Suprapubic skin (tissue), 4 donors: ENCODE measurements around the gene FLT4. TPM values are rescaled to one million over a fixed set of nuclear protein-coding genes. Genes with fewer than 3 reads are reported as not detected.
A peak's percentile ranks its signal among the peaks of the same experiment; 100 is the strongest.

Source experiments
- DNase-seq, 2 donors: peaks; one replicate each; pipeline ENCODE4 v3.0.0-alpha.2; 2019; ENCODE audit warnings: low spot score in 2 of 2
- H3K27ac ChIP-seq: fragments of 200-600 bp; sonication (generic); one replicate; pipeline ENCODE4 v1.5.1; 2019
- H3K27me3 ChIP-seq: fragments of 200-600 bp; sonication (generic); one replicate; pipeline ENCODE4 v1.5.1; 2019
- H3K36me3 ChIP-seq: fragments of 200-600 bp; sonication (generic); one replicate; pipeline ENCODE4 v1.5.1; 2019
- H3K4me1 ChIP-seq: fragments of 200-600 bp; sonication (generic); one replicate; pipeline ENCODE4 v1.5.1; 2019
- H3K4me3 ChIP-seq: fragments of 200-600 bp; sonication (generic); one replicate; pipeline ENCODE4 v1.5.1; 2019; ENCODE audit warnings: mild to moderate bottlenecking
- H3K9me3 ChIP-seq: fragments of 200-600 bp; sonication (generic); one replicate; pipeline ENCODE4 v1.5.1; 2019
- CTCF ChIP-seq, 2 donors: fragments of 200-600 bp in 1 of 2; fragments of 450-650 bp in 1 of 2; sonication (generic) in 1 of 2; IDR thresholded peaks; one replicate each; pipeline ENCODE4 v1.5.1; 2016 to 2019; ENCODE audit warnings: antibody characterized with exemption in 2 of 2, mild to moderate bottlenecking in 1 of 2, moderate library complexity in 1 of 2
- EP300 ChIP-seq: sonication (generic); formaldehyde crosslinking; IDR thresholded peaks from one replicate; pipeline ENCODE4 v1.6.1; 2017; ENCODE audit warnings: antibody characterized with exemption
- POLR2A ChIP-seq, 2 donors: fragments of 450-650 bp; IDR thresholded peaks; one replicate each; pipeline ENCODE4 v1.6.1; 2017; ENCODE audit warnings: antibody characterized with exemption in 2 of 2, mild to moderate bottlenecking in 2 of 2, moderate library complexity in 2 of 2
- POLR2AphosphoS5 ChIP-seq, 3 donors: sonication (generic); formaldehyde crosslinking; IDR thresholded peaks; one replicate each; pipeline ENCODE4 v1.6.1; 2017; ENCODE audit warnings: antibody characterized with exemption in 3 of 3
- WGBS: methylation state at CpG from one replicate; pipeline ENCODE4 v1.1.5; 2018; 5-methylcytosine and 5-hydroxymethylcytosine counted together
- total RNA-seq, 4 donors: library from RNA; depleted of rRNA; stranded (reverse); fragments of >200 nt; gene quantifications; one replicate each; pipeline ENCODE4 v1.1.0, GENCODE V29; 2016

Gene FLT4
- total RNA-seq, 4 donors from 2014 or later, result 0.79 to 8.9 (median 1.4) TPM

- Histone ChIP-seq H3K27me3 (peaks cover 31% of the 10 kb centered on the region), H3K27ac (no peak overlapping the region), H3K9me3 (no peaks in the 10 kb centered on the region), H3K36me3 (no peaks in the 10 kb centered on the region), H3K4me1 (no peaks in the 10 kb centered on the region), H3K4me3 (no peak overlapping the region)
- TF ChIP-seq POLR2AphosphoS5 (IDR thresholded peaks at IDR 0.05), result no peak
- no peak for TF ChIP-seq POLR2A (IDR thresholded peaks at IDR 0.05)
- no peak for TF ChIP-seq CTCF (IDR thresholded peaks at IDR 0.05)
- TF ChIP-seq EP300, result no peak
- 73% methylated on average over 18 of the region's 18 CpGs for WGBS
- DNase-seq, result peak; percentile 52 to 77
Measured at GRCh38 chr5:180636403-180637075, 12.9 kb downstream of the FLT4 start.

- no peak for DNase-seq
- no peak overlapping the region for H3K4me3 ChIP-seq
- no peaks in the 10 kb centered on the region for H3K36me3 ChIP-seq
- no peaks in the 10 kb centered on the region for H3K9me3 ChIP-seq
- no peaks in the 10 kb centered on the region for H3K4me1 ChIP-seq
- peaks cover 29% of the 10 kb centered on the region for H3K27me3 ChIP-seq
- TF ChIP-seq EP300, result no peak
- H3K27ac ChIP-seq, result no peak overlapping the region
- WGBS, result 88% methylated on average over 8 of the region's 8 CpGs
Measured at GRCh38 chr5:180636016-180636402, 13.4 kb downstream of the FLT4 start.

- H3K4me3 ChIP-seq, result no peak overlapping the region
- DNase-seq, result no peak
- WGBS, result 78% methylated on average over 8 of the region's 14 CpGs
- H3K27me3 ChIP-seq, result peaks cover 23% of the 10 kb centered on the region
- H3K36me3 ChIP-seq, result no peaks in the 10 kb centered on the region
- TF ChIP-seq EP300, result no peak
- no peak for TF ChIP-seq POLR2AphosphoS5 (IDR thresholded peaks at IDR 0.05)
- TF ChIP-seq POLR2A (IDR thresholded peaks at IDR 0.05), result no peak
- TF ChIP-seq CTCF (IDR thresholded peaks at IDR 0.05), result no peak
- H3K27ac ChIP-seq, result no peak overlapping the region
- H3K9me3 ChIP-seq, result no peaks in the 10 kb centered on the region
- H3K4me1 ChIP-seq, result no peaks in the 10 kb centered on the region
Measured at GRCh38 chr5:180633283-180634177, 15.9 kb downstream of the FLT4 start.

GRCh38 chr5:180632768-180633167 is 16.6 kb downstream of the FLT4 start:
- TF ChIP-seq EP300 (no peak), POLR2AphosphoS5 (IDR thresholded peaks at IDR 0.05) (no peak), CTCF (IDR thresholded peaks at IDR 0.05) (no peak), POLR2A (IDR thresholded peaks at IDR 0.05) (no peak)
- WGBS, result 69% methylated on average over 5 of the region's 10 CpGs
- DNase-seq, result no peak
- no peaks in the 10 kb centered on the region for H3K4me1 ChIP-seq
- H3K9me3 ChIP-seq, result no peaks in the 10 kb centered on the region
- no peak overlapping the region for H3K27ac ChIP-seq
- peaks cover 19% of the 10 kb centered on the region for H3K27me3 ChIP-seq
- H3K36me3 ChIP-seq, result no peaks in the 10 kb centered on the region
- H3K4me3 ChIP-seq, result no peak overlapping the region

GRCh38 chr5:180631549-180632383 is 17.6 kb downstream of the FLT4 start:
- Histone ChIP-seq H3K27ac (no peak overlapping the region), H3K4me3 (no peak overlapping the region), H3K9me3 (no peaks in the 10 kb centered on the region), H3K27me3 (peaks cover 20% of the 10 kb centered on the region), H3K36me3 (no peaks in the 10 kb centered on the region), H3K4me1 (no peaks in the 10 kb centered on the region)
- TF ChIP-seq POLR2AphosphoS5 (IDR thresholded peaks at IDR 0.05) (no peak), POLR2A (IDR thresholded peaks at IDR 0.05) (no peak), EP300 (no peak), CTCF (IDR thresholded peaks at IDR 0.05) (no peak)
- WGBS, result 49% methylated on average over 12 of the region's 36 CpGs
- DNase-seq, result no peak
